NCI-H146 treated with DMSO at 0.1 percent for 48 hours (cell line): ENCODE data around the gene SIK3.

ENCODE experiments used
- DNase-seq: peaks from one replicate; lab custom pipeline; 2025; ENCODE audit not compliant: unreplicated experiment; lab: John Stamatoyannopoulos, UW

The SIK3 gene

DNA sequence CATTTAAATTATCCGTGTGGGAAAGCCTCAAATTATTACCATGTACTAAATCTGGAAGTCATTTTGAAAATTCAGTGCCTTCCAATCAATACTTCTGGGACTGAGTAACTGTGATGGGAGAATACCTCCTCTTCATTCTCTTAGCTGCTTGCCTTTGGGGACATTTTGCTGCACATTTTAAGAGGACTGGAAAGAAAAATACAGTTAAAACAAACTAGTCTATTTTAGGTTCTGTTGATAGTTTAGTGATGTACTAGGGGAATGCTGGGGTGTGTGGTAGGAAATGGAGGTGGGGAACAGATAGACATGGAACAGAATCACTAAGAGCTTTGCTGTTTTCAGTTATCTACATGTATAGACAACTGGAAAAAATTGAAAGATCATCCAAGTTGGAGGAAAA, 195.1 kb downstream of the SIK3 start:
- DNase-seq, result no peak

DNA sequence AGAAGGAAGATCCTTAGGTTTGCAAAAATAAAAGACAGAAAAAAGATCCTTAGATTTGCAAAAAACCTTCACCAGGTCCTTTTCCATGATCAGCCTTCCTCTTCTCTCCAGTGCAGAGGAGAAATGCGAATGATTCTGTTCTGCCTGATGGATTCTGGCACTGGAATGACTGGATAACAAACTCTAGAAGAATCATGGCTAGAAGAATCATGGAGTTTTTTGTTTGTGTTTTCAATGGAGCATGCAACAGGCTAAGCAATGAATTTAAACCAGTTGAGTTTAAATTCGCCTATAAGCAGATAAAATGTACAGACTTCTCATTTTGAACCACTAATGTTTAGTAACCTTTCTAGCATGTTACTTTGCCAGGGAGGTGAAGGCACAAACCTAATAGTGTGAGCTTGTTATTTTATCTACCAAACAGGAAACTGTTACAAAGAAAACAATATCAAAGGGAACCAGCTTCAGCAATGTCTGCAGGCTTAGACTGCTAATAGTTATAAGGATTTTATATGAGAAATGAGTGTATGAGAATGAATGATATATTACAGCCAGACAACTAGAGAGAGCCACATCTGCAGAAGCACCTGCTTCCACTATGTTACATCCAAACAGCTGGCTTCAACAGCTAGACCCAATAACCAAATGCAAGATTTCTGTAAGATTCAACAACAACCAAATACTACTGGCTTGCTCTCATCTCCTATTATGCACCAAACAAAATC, 196.1 kb downstream of the SIK3 start:
- DNase-seq, result no peak

DNA sequence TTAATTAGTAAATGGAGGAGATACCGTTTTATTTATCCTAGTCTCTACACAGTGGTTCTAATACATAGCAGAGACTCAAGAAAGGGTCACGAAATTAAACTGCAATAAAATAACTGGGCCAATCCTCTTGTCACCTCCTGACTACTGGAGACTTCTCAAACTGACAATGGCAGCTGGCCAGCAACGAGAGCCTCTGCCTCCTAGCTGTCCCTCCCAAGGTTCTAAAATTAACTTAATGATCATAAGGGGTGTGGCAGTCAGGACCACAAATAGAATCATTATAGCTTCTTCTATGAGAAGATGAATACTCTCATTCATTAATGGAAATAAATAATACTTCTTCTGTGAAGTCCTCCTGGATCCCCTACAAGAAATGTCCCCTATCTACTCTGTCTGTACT, 197.0 kb downstream of the SIK3 start:
- no peak for DNase-seq

DNA sequence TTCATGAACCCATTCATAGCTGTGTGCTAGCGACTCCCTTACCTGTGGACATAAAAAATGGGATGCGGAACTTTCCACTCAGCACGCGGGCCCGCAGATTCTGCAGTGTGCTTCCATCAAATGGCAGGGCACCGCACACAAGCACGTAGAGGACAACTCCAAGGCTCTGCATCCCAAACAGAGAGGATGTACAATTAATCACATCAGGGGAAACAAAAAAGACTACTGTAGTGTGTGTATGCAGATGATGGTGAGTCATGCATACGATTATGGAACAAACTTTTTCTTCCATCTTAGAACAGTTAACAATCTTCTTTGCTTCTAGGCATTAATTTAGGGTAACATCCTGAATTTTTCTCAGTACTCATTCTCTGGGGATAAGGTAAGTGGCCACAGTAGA, 202.0 kb downstream of the SIK3 start:
- DNase-seq, result no peak

DNA sequence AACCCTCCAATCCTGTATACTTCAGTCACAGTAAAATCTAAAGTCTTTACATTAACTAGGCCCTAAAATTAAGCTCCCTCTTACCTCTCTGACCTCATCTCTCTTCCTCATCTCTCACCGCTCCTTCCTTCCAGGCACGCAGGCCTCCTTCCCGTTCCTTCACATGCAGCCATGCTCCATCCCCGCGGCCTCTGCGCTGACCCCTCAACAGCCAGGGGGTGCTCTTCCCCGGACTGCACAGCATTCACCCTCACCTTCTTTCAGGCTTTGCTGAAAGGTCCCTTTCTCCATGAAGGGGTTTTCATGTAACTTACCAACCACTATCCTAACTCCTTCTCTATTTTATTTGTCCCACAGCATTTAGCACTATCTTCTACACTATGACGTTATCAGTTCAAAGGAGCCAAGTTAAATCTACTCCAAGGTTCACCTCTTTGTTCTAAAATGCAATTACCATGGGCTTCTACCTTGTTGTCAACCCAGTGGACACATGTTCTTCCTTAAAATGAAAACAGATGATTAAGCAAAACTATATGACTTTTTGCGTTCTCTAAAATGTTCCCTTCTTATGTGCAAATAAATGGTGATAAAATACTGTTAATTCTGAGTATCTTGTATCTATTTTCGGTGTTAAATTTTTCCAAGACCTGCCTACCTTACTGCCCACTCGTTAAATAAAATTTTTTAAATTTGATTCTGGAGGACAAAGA, 203.0 kb downstream of the SIK3 start:
- DNase-seq, result no peak

DNA sequence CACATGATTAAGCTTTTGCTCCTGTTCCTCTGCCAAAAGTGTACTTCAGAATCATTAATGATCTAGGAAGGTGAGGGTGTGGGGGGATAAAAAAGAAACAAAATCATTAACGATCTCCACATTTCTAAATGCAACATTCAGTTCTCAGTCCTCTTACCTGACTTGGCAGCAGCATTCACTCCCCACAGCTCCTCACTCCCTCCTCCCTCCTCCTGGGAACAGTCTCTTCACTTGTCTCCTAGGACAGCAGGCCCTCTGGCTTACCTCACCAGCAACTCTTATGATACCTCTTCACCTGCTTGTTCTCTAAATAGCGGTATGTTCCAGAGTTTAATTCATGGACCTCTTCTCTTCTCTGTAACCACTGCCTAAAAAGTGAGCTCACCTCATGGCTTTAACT, 204.3 kb downstream of the SIK3 start:
- no peak for DNase-seq

DNA sequence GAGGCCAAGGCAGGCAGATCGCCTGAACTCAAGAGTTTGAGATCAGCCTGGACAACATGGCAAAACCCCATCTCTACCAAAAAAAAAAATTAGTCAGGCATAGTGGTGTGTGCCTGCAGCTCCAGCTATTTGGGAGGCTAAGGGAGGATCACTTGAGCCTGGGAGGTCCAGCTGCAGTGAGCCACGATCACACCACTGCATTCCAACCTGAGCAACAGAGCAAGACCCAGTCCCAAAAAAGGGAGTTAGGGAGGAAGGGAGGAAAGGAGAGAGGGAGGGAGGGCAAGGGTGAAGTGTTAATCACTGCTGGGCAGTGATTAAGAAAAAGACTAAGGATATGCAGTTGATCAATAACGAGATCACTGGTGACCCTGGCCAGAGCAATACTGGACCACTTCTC, 204.8 kb downstream of the SIK3 start:
- DNase-seq, result no peak

DNA sequence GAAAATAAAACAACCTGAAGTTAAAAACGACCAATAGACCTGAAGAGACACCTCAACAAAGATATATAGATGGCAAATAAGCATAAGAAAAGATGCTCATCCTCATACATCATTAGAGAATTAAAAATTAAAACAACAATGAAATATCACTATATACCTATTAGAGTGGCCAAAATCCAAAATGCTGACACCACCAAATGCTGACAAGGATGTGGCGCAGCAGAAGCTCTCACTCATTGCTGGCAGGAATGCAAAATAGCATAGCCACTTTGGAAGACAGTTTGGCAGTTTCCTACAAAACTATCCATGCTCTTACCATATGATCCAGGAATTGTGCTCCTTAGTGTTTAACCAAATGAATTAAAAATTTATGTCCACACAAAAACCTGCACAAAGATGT, 205.9 kb downstream of the SIK3 start:
- DNase-seq, result no peak

DNA sequence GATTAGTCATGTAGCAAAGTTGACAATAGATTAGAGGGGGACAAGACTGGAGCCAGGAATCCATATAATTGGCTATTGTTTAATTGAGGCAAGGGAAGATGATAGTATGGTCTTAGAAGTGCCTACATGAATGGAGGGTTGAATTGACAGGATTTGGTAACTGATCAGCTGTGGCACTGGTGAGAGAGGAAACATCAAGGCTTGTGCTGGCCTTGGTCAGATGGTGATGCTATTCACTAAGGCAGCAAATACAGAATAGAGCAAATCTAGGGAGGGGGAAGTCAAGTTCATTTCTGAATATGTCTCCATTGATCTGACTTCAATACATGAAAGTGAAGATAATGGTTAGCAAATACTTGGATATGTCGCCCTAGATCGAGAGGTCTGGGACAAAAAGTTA, 206.5 kb downstream of the SIK3 start:
- no peak for DNase-seq

DNA sequence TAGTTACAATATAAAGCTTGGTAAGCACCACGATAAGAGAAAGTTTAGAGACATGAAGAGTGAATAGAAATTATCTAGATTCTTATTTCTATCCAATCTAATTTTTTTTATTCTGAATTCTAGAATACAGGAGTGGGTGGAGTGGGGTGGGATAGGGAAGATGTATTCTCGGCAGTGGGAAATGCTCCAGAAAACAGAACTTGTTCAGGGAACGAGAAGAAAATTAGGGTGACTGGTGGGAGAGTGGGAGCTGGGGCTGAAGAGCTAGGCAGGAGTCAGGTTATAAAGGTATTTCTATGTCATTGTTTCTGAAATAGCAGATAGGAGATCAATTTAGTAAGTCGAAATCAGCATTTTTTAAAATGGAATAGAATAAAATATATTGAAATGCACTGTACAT, 207.6 kb downstream of the SIK3 start:
- no peak for DNase-seq

DNA sequence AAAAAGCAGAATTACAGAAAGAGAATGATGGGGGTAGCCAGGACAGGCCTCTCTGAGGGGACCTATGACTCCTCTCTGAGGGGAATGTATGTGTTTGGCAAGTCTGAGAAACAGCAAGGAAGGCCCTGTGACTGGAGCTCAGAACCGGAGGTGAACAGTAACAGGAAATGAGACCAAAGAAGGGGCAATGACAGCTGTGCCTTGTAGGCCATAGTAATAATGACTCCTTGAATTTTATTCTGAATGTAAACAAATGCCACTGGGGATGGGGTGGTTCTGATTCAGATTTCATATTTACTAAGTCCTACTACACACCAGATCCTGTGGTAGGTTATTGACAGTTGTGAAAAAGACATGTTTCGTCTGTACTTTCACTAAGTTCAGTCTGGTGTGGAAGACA, 208.0 kb downstream of the SIK3 start:
- DNase-seq, result no peak

DNA sequence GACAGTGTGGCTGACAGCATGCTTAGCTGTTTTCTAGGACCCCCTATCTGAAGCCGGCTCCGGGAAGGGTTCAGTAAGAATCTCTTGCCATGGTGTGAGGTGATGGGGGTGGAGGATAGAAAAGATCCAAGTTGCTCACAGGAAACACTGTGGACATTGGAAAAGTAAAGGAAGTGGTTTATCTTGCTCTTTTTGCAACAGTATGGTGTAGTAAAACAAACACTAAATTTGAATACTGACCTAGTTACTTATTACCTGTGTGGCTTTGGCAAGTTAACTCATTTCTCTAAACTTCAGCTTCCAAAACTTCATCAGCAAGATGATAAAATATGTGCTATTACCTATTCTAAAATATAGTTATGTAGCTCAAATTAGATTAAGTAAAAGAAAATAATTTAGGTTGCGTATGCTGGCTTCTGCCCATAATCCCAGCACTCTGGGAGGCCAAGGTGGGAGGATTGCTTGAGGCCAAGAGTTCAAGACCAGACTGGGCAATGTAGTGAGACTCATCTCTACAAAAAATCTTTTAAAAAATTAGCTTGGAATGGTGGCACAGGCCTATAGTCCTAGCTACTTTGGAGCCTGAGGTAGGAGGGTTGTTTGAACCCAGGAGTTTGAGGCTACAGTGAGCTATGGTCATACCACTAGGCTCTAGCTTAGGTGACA, 209.2 kb downstream of the SIK3 start:
- DNase-seq, result no peak

DNA sequence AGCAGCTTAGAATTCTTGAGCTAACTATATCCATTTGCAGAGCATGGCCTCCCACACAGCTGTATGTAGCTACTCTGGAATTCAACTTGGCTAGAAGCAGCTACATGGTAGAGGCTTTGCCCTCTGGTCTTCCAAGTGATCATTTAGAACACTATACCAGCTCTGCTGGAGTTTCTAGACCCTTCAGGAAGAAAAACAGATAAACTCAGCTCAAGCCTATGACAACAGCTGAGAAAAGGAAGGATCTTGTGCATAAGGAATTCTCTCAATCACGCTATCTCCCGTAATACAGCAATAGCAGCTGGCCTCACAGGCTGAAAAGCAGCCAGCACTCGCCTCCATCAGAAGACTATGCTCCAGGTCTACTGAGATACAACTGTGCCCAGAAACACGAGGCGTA, 210.2 kb downstream of the SIK3 start:
- DNase-seq, result no peak

DNA sequence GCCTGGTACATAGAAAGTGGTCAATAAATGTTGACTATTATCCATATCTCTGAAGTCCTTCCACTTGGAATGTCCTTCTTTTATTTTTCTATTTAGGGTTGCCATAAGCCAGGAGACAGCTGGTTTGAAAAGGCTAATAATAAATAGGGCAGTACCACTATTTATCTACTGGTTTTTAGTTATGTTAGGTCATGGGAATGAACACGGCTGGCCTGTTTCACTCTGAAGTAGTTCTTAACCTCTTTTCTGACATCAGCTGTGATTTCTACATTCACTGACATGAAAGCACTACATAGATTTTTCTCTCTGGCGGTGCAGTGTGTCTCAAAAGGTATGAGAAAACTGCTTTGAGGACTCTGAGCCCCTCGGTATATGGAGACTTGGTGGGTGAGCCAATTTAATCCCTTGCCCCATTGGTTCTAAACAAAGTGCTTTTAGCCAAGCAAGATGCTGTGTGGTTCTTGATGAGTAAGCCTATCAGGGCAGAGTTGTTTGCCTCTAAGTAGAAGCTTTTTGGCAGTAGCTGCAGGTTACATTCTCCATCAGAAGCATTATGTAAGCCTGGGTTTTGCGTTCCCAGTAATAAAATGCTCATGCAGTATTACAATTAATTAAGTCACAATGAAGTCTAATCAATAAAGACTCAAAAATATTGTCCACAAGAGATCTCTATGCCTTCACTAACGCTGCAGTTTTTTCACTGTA, 212.1 kb downstream of the SIK3 start:
- DNase-seq, result no peak

DNA sequence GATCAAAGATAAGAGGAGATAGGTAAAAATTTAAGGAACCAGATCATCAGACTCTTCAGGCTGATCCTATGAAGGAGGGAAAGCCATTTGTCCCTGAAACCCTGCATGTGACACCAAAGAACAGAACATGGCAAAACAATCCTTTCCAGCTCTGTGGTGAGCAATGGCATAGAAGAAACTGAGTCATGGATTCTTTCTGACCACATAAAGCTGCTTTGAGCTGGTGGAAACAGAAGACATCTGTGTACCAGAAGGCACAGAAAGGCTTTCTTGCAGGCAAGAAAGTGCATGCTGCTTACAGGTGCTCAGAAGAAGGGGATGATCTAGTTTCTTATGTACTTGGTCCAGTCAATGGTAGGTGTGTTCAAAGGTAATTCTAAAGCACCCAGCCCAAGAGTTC, 215.8 kb downstream of the SIK3 start:
- no peak for DNase-seq

DNA sequence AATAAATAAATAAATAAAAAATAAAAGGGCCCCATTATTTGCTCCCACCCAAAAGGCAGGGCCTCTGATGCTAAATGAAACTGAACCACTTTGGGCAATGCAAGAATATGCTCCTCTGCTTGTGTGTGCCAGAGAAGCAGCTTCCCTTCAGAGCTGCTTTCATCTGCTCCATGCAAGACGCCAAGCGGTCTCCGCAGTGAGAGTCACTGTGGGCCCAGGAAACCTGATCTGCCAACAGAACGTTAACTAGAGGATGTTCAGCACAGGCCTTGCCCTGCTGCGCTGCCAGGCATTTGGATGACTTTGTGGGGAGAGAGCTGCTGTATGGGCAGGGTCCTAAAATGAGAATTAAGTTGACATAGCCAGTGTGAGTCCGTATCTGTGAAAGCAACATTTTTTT, 217.1 kb downstream of the SIK3 start:
- no peak for DNase-seq

DNA sequence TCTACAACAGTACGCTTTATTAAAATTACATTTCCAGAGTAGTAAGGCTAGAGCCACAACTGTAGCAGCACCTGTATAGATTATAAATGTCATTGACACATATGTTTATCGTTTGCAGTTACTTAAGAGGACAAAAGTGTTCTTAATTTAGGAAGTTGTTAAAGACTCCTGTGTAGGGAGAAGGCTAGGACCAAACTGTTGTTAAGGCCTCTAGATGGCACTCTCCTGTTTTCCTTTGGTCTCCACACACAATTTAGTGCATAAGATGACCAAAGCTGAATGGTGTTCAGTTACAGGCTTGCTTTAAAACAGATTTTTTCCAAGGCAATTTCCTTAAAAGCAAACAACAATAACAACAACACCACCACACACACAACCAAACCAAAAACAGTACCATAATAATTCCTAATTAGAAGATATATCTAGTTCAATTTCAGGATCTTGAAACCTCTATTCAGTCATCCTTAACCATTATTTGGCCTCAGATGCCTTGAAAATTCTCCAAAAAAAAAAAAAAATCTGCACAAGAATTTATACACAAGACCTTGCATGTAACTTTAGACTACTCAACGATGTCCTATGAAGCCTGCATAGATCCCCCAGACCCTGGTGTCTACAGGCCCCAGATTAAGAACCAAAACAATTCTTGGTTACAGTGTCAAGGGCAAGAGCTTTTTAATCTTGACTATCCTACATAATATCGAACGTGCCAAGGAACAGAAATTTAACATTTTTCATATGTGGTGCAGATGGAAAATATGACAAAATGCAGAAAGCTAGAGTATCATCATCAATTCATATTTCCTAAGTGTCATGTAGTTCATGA, 218.2 kb downstream of the SIK3 start:
- DNase-seq, result peak; percentile 11

DNA sequence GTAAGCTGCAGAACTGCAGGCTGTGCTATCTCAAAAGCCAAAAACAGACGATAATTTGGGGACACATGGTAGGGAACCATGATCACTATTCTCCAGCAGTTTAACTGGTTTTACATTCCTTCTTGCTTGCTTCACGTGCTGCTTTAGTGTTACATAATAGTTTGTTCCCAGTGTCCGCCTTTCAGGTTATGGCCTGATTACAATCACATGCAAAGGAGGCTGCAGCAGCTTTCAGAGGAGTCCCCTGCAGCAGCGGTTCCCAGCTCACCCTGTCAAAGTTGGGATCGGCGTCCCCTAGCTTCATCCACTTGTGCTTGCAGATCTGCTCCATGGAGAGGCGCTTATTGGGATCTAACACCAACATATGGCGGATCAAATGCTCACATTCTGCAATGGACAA, 221.6 kb downstream of the SIK3 start:
- no peak for DNase-seq

DNA sequence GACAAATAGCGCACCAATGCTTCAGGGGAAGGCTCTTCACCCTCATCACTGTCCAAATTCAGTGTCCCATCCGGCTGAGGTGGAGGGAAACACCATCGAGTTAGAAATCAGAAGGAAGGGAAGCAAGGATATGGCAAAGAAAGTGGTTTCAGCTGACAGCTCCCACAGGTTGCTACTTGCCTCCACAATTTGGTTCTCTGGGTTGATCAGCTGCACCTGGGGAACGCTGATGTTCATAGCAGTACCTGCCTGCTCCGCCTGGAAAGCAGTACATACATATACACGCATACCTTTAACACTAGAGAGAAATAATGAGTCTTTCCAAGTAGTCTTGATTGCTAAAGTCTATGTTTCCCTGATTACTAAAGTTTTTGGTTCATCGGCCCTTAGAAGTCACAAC, 223.0 kb downstream of the SIK3 start:
- DNase-seq, result no peak

DNA sequence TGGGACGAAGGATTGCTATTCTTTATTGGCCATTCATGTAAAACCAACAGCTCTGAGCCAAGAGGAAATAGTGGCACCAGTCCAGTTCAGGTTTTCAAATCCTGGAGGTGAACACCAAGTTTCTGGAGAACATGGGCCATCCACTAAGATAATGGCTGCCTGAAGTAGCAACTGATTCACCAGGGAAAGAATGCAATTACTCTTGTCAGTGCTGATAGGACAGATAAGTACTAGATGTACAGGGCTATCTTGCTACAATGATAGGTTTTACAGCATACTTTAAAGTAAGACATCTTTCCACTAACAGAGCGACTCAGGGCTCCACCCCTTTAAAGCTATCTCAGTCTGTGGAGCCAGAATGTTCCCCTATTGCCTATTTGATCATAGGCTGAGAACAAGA, 224.0 kb downstream of the SIK3 start:
- no peak for DNase-seq

DNA sequence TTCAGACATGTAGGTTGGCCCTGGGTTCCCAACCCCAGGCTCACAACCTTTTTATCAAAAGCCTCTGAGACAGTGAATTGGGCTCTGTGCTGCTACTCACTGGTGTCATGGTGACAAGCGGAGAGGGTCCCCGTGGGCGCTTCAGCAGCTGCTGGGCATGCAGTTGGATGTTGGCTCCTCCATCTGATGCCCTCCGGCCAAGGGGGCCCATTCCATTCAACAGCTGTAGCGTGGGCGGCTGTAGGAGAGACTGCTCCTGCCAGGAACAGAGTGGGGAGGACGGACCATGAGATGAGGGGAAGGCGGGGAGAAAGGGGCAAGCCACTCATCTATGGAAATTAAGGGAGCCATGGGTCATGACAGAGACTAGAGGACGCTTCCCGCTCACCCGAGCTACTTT, 224.8 kb downstream of the SIK3 start:
- DNase-seq, result no peak
